HepG2 (cell line): ENCODE measurements around the gene NLRC4. TPM values are rescaled to one million over a fixed set of nuclear protein-coding genes. Genes with fewer than 3 reads are reported as not detected.

Source experiments
- ATF5 ChIP-seq: sonication (generic); formaldehyde crosslinking; IDR thresholded peaks from 2 replicates; pipeline ENCODE4 v1.4.0; 2020; ENCODE audit warnings: mild to moderate bottlenecking, low read depth, missing genetic modification reagents
- HMGXB4 ChIP-seq, 2 experiments: sonication (generic) in 1 of 2; formaldehyde crosslinking in 1 of 2; IDR thresholded peaks; 2 replicates each; pipeline versions ENCODE4 v1.4.0 to v1.6.1; 2018 to 2020; ENCODE audit warnings: missing genetic modification reagents in 2 of 2, borderline replicate concordance in 1 of 2, low read depth in 1 of 2, mild to moderate bottlenecking in 1 of 2, missing biosample characterization in 1 of 2
- HNF4A ChIP-seq: sonication (generic); formaldehyde crosslinking; IDR thresholded peaks from 2 replicates; pipeline ENCODE4 v1.4.0; 2020; ENCODE audit warnings: missing genetic modification reagents
- KDM4B ChIP-seq: sonication (generic); formaldehyde crosslinking; IDR thresholded peaks from 2 replicates; pipeline ENCODE4 v1.4.0; 2020; ENCODE audit warnings: missing genetic modification reagents
- PITX1 ChIP-seq: sonication (generic); formaldehyde crosslinking; IDR thresholded peaks from 2 replicates; pipeline ENCODE4 v1.5.1; 2020; ENCODE audit warnings: mild to moderate bottlenecking, missing genetic modification reagents
- SNAI1 ChIP-seq: sonication (generic); formaldehyde crosslinking; IDR thresholded peaks from 2 replicates; pipeline ENCODE4 v1.5.0; 2020; ENCODE audit warnings: mild to moderate bottlenecking, missing genetic modification reagents, borderline replicate concordance
- TARDBP ChIP-seq: sonication (generic); formaldehyde crosslinking; IDR thresholded peaks from 2 replicates; pipeline ENCODE4 v1.8.0; 2022; ENCODE audit warnings: mild to moderate bottlenecking, missing genetic modification reagents
- TFAP4 ChIP-seq: sonication (generic); IDR thresholded peaks from 2 replicates; pipeline ENCODE4 v1.6.1; 2016; ENCODE audit warnings: low read depth, borderline replicate concordance
- ZNF282 ChIP-seq: fragments of 450-650 bp; IDR thresholded peaks from 2 replicates; pipeline ENCODE4 v1.6.1; 2018; ENCODE audit not compliant: partially characterized antibody
- ZNF33A ChIP-seq: sonication (generic); formaldehyde crosslinking; IDR thresholded peaks from 2 replicates; pipeline ENCODE4 v1.5.1; 2020; ENCODE audit warnings: missing genetic modification reagents, mild to moderate bottlenecking, moderate library complexity, borderline replicate concordance
- ZNF350 ChIP-seq: sonication (generic); formaldehyde crosslinking; IDR thresholded peaks from 2 replicates; pipeline ENCODE4 v1.4.0; 2020; ENCODE audit warnings: mild to moderate bottlenecking, low read depth, missing genetic modification reagents, borderline replicate concordance
- ZNF407 ChIP-seq: sonication (generic); formaldehyde crosslinking; IDR thresholded peaks from one replicate; pipeline ENCODE4 v1.5.1; 2020; ENCODE audit warnings: mild to moderate bottlenecking, missing genetic modification reagents; ENCODE audit errors: not compliant biosample characterization
- ZNF460 ChIP-seq: sonication (generic); formaldehyde crosslinking; IDR thresholded peaks from 2 replicates; pipeline ENCODE4 v1.5.1; 2020; ENCODE audit warnings: missing genetic modification reagents, mild to moderate bottlenecking, borderline replicate concordance
- ZNF569 ChIP-seq: sonication (generic); formaldehyde crosslinking; IDR thresholded peaks from 2 replicates; pipeline ENCODE4 v1.5.0; 2020; ENCODE audit warnings: mild to moderate bottlenecking, missing genetic modification reagents, moderate library complexity, borderline replicate concordance
- ZSCAN30 ChIP-seq: sonication (generic); formaldehyde crosslinking; IDR thresholded peaks from 2 replicates; pipeline ENCODE4 v1.5.0; 2020; ENCODE audit warnings: mild to moderate bottlenecking, missing genetic modification reagents
- polyA plus RNA-seq, 8 experiments: library from polyadenylated mRNA; depleted of rRNA in 3 of 8; stranded (reverse) in 7 of 8; unstranded in 1 of 8; fragments of >200 nt; fragmentation: Illumina TruSeq in 4 of 8; extraction: Trizol in 4 of 8; gene quantifications; 2 replicates each; pipeline versions ENCODE4 v1.2.1 to v1.2.3, GENCODE V29; 2011 to 2016; ENCODE audit warnings: low read depth in 4 of 8, missing spikeins in 1 of 8, mixed read lengths in 1 of 8; ENCODE audit not compliant: insufficient read depth in 1 of 8
- total RNA-seq, 5 experiments: library from RNA; depleted of rRNA; stranded (reverse); fragments of >200 nt; fragmentation: Illumina TruSeq; extraction: Trizol; gene quantifications; 2 replicates each; pipeline ENCODE4 v1.2.3, GENCODE V29; 2016; ENCODE audit warnings: low read depth in 1 of 5

NLRC4 gene
- total and polyA plus RNA-seq, 2 of the 13 experiments (the other 11 are each of a cell fraction or from before 2014, with no cell fraction given), result 0.15 to 0.29 TPM

- no peak for TF ChIP-seq HNF4A (CRISPR knock-in tag)
- TF ChIP-seq ZNF460, result peak; percentile 56; the same call in 1 of the 2 replicates
- TF ChIP-seq ZNF282, result no peak
- peak; percentile 81 for TF ChIP-seq ZNF350
- TF ChIP-seq SNAI1 (CRISPR knock-in tag), result peak; percentile 59; the same call in 1 of the 2 replicates
- peak; percentile 98 for TF ChIP-seq ZNF407 (CRISPR knock-in tag)
- 0 out of 2 replicates have a peak, but pooled peaks have one; percentile 49 for TF ChIP-seq ZNF33A
- TF ChIP-seq PITX1, result peak; percentile 55; the same call in 1 of the 2 replicates
- TF ChIP-seq ZNF569 (CRISPR knock-in tag), result 0 out of 2 replicates have a peak, but pooled peaks have one; percentile 60
- peak; percentile 83 for TF ChIP-seq TARDBP (CRISPR knock-in tag)
- TF ChIP-seq ATF5, result no peak
- TF ChIP-seq KDM4B (CRISPR knock-in tag), result no peak
- TF ChIP-seq TFAP4, result no peak; the same call in 1 of the 2 replicates
- peak; percentile 67; the same call in 1 of the 2 replicates for TF ChIP-seq ZSCAN30 (CRISPR knock-in tag)
- peak; percentile 83 to 88; a peak in 3 of 4 replicates for TF ChIP-seq HMGXB4 (CRISPR knock-in tag; IDR thresholded peaks at IDR 0.05; ENCODE audit: borderline replicate concordance in 1 of 2, low read depth in 1 of 2)
Observed at GRCh38 chr2:32277674-32278477, 13.2 kb upstream of the NLRC4 start, which contains the start of gene YIPF4 (continued).
